NCI-H748 (cell line): ENCODE results near the gene NUP98.

Experiments
- DNase-seq: peaks from one replicate; lab custom pipeline; 2025; ENCODE audit not compliant: unreplicated experiment; lab: John Stamatoyannopoulos, UW

Gene NUP98

GRCh38 chr11:3738723-3739122, 58.6 kb downstream of the NUP98 start:
- DNase-seq, result no peak

- DNase-seq, result no peak
Observed at GRCh38 chr11:3738241-3738640, 59.1 kb downstream of the NUP98 start.

- no peak for DNase-seq
Observed at GRCh38 chr11:3737386-3737933, 59.9 kb downstream of the NUP98 start.

GRCh38 chr11:3736816-3737215, 60.5 kb downstream of the NUP98 start:
- no peak for DNase-seq

GRCh38 chr11:3735827-3736226, 61.5 kb downstream of the NUP98 start:
- no peak for DNase-seq

- DNase-seq, result no peak
Observed at GRCh38 chr11:3732671-3733436, 64.5 kb downstream of the NUP98 start.

GRCh38 chr11:3723014-3723708, 74.2 kb downstream of the NUP98 start:
- no peak for DNase-seq

- no peak for DNase-seq
Observed at GRCh38 chr11:3722100-3722499, 75.3 kb downstream of the NUP98 start.

GRCh38 chr11:3720997-3721396, 76.4 kb downstream of the NUP98 start:
- DNase-seq, result no peak

GRCh38 chr11:3712274-3712673, 85.1 kb downstream of the NUP98 start:
- no peak for DNase-seq

- DNase-seq, result no peak
Observed at GRCh38 chr11:3710485-3711259, 86.7 kb downstream of the NUP98 start.

- no peak for DNase-seq
Observed at GRCh38 chr11:3709977-3710376, 87.4 kb downstream of the NUP98 start.

- DNase-seq, result no peak
Observed at GRCh38 chr11:3707176-3707575, 90.2 kb downstream of the NUP98 start.

- DNase-seq, result no peak
Observed at GRCh38 chr11:3703383-3703782, 94.0 kb downstream of the NUP98 start.

GRCh38 chr11:3700910-3701309, 96.4 kb downstream of the NUP98 start:
- no peak for DNase-seq

- no peak for DNase-seq
Observed at GRCh38 chr11:3700410-3700809, 96.9 kb downstream of the NUP98 start.

- DNase-seq, result no peak
Observed at GRCh38 chr11:3686751-3687150, 110.6 kb downstream of the NUP98 start.

GRCh38 chr11:3685923-3686322, 111.4 kb downstream of the NUP98 start:
- DNase-seq, result no peak

- no peak for DNase-seq
Observed at GRCh38 chr11:3684819-3685172, 112.6 kb downstream of the NUP98 start.

- no peak for DNase-seq
Observed at GRCh38 chr11:3684129-3684818, 113.1 kb downstream of the NUP98 start.

GRCh38 chr11:3683039-3683438, 114.3 kb downstream of the NUP98 start:
- DNase-seq, result no peak
